Ascending aorta (tissue), 2 donors: ENCODE results near the gene YOD1. TPM values are rescaled to one million over a fixed set of nuclear protein-coding genes. Genes with fewer than 3 reads are reported as not detected.

Experiments used
- DNase-seq, 2 donors: peaks; one replicate each; pipeline ENCODE4 v3.0.0-alpha.2; 2019; ENCODE audit warnings: low spot score in 2 of 2
- H3K27ac ChIP-seq, 2 donors: fragments of 200-600 bp; sonication (generic); one replicate each; pipeline ENCODE4 v1.5.1; 2016 to 2017; ENCODE audit warnings: mild to moderate bottlenecking in 1 of 2
- H3K27me3 ChIP-seq: fragments of 200-600 bp; sonication (generic); one replicate; pipeline ENCODE4 v1.5.1; 2017
- H3K36me3 ChIP-seq, 2 donors: fragments of 200-600 bp; sonication (generic); one replicate each; pipeline ENCODE4 v1.5.1; 2016
- H3K4me1 ChIP-seq, 2 donors: fragments of 200-600 bp; sonication (generic); one replicate each; pipeline ENCODE4 v1.5.1; 2016 to 2017; ENCODE audit warnings: mild to moderate bottlenecking in 1 of 2
- H3K4me3 ChIP-seq, 2 donors: fragments of 200-600 bp; sonication (generic); one replicate each; pipeline ENCODE4 v1.5.1; 2016 to 2017; ENCODE audit warnings: mild to moderate bottlenecking in 1 of 2
- H3K9me3 ChIP-seq, 2 donors: fragments of 200-600 bp; sonication (generic); one replicate each; pipeline ENCODE4 v1.5.1; 2016
- intact Hi-C: fragments of 100-400 bp; cut with DNase I; formaldehyde crosslinking; loops from one replicate; pipeline ENCODE4 v1.15.1; 2023
- total RNA-seq: library from RNA; depleted of rRNA; stranded (reverse); fragments of >200 nt; gene quantifications from one replicate; pipeline ENCODE4 v1.1.0, GENCODE V29; 2016
- TF ChIP-seq, protein P1 (sequence below), 3 experiments: fragments of 200-600 bp in 2 of 3; fragments of 450-650 bp in 1 of 3; sonication (generic) in 2 of 3; IDR thresholded peaks; one replicate each; pipeline ENCODE4 v1.5.1; 2016 to 2019; ENCODE audit warnings: antibody characterized with exemption in 3 of 3, mild to moderate bottlenecking in 1 of 3, moderate library complexity in 1 of 3

Gene YOD1
- total RNA-seq, 1 donor from 2014 or later = 4.0 TPM

DNA sequence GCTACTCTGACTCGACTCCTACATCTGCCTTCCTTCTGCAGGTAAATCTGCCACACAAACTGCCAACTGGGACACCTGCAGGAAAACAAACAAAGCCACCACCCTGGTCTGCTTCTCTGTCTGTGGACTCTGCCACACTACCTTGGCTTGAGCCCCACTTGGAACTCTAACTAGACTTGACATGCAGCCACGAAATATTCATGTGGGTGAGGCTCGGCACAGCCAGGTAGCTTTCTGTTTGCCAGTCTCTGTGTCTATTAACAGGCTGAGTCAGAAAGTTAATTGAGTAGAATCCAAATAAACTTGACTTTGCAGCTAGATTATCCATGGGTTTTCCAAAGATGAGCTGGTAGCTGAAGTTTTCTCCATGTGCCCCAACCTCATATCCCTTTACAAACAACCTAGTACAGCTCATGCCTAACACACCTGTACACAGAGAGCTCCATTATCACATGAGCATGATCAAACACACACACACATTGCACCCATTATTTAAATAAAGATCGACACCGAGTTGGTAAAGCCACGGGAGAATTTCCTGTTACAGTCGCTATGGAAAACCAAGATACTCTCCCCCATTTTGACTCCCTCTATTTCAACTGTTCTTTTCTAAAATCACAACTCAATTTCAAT lies 19.3 kb downstream of the YOD1 start:
- H3K4me3 ChIP-seq = no peak overlapping the region
- intact Hi-C loops = no loop called here
- TF ChIP-seq, protein P1, sequence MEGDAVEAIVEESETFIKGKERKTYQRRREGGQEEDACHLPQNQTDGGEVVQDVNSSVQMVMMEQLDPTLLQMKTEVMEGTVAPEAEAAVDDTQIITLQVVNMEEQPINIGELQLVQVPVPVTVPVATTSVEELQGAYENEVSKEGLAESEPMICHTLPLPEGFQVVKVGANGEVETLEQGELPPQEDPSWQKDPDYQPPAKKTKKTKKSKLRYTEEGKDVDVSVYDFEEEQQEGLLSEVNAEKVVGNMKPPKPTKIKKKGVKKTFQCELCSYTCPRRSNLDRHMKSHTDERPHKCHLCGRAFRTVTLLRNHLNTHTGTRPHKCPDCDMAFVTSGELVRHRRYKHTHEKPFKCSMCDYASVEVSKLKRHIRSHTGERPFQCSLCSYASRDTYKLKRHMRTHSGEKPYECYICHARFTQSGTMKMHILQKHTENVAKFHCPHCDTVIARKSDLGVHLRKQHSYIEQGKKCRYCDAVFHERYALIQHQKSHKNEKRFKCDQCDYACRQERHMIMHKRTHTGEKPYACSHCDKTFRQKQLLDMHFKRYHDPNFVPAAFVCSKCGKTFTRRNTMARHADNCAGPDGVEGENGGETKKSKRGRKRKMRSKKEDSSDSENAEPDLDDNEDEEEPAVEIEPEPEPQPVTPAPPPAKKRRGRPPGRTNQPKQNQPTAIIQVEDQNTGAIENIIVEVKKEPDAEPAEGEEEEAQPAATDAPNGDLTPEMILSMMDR (IDR thresholded peaks at IDR 0.05) = no peak
- H3K4me1 ChIP-seq = no peaks in the 10 kb centered on the region
- no peaks in the 10 kb centered on the region for H3K36me3 ChIP-seq
- no peaks in the 10 kb centered on the region for H3K27me3 ChIP-seq
- DNase-seq = no peak
- H3K27ac ChIP-seq = no peak overlapping the region
- H3K9me3 ChIP-seq = no peaks in the 10 kb centered on the region

DNA sequence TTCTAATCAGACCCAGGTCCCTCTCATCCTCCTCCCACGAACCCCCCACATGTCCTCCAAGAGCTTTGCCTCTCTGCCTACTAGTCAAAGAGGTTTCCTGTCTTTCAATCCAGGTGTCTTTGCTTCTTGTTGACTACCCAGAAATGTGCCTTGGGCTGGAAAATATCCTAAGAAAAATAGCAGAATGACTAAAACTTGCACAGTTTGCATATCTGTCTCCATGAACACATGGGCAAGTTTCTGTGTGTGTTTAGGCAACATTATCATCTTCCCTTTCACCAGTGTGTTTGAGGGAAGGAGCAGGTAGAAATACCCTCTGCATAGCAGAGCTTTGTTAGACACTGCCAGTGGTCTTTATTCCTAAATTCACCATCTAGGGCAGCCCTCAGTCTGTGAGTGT lies 20.0 kb downstream of the YOD1 start:
- Histone ChIP-seq H3K27ac (no peak overlapping the region), H3K4me3 (no peak overlapping the region)
- no peak for DNase-seq

DNA sequence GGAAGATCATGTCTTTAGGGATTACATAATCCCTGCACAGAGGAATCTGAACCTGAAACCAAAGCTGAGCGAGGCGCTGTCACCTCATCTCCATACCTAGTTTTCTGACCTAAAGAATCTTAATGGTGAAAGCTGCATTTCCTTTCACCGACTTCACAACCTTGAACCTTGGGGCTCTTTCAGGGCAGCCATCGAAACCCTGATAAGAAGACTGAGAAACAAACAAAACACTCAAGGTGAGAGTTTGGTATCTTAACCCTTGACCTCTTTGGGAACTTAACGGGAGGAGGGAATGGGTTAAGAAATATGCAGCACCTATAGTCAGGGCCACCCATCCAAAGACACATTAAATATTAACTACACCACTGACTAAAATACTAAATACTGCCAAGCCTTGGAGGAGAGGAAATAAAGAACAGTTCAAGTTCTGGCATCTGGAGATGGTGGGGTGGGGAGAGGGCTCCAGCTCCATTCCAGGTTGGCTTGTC lies 20.4 kb downstream of the YOD1 start:
- Histone ChIP-seq H3K4me1 (peaks cover 1 to 5% of the 10 kb centered on the region in 2 donors), H3K36me3 (no peaks in the 10 kb centered on the region), H3K27me3 (no peaks in the 10 kb centered on the region), H3K27ac (no peak overlapping the region), H3K4me3 (no peak overlapping the region), H3K9me3 (no peaks in the 10 kb centered on the region)
- intact Hi-C loops = no loop called here
- no peak for DNase-seq
- TF ChIP-seq, protein P1 (IDR thresholded peaks at IDR 0.05) = no peak

More for the DNA sequence above, 20.0 kb downstream of the YOD1 start:
- intact Hi-C loops = no loop called here
- Histone ChIP-seq H3K9me3 (no peaks in the 10 kb centered on the region), H3K27me3 (no peaks in the 10 kb centered on the region), H3K4me1 (peaks cover 0 to under 1% of the 10 kb centered on the region in 2 donors), H3K36me3 (no peaks in the 10 kb centered on the region)
- TF ChIP-seq, protein P1 (IDR thresholded peaks at IDR 0.05) = no peak

DNA sequence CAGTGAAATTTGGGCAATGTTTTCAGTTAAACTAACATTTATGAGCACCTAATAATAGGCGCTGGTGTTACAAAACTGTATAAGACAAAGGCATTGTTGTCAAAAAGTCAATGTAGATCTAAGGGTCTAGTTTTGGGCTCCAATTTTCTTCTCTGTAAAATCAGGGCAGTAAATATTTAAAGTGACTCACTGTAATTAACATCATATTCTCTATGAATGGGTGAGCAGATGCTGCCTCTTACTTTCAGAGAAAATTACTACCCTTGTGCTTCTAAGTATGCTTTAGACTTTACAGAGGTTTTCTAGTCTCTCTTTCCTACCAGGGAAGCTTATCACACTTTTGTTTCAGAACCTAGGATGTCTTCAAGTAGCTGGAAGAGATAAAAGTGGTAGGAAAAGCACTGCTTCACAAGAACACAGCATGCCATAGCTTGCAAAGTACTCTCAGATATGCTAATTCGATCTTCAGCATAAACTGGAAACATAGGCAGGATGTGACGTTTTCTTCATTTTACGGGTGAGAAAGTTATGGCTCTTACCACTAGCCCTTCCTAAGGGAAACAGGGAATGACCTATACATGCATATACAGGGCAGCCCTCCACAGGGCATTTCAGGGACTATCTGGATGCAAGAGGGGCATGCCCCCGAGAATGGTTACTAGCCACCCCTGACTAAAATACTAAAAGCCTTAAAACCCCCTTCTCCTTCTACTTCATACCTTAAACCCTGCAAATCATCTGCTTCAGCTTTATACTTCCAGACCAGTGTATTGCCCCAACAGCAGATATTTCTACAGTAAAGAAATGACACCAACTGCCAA lies 21.1 kb downstream of the YOD1 start:
- H3K36me3 ChIP-seq = no peaks in the 10 kb centered on the region
- DNase-seq = no peak
- intact Hi-C loops = no loop called here
- TF ChIP-seq, protein P1 (IDR thresholded peaks at IDR 0.05) = no peak
- H3K4me1 ChIP-seq = peaks cover 6 to 11% of the 10 kb centered on the region in 2 donors
- no peak overlapping the region for H3K4me3 ChIP-seq
- H3K27ac ChIP-seq = no peak overlapping the region
- no peaks in the 10 kb centered on the region for H3K9me3 ChIP-seq
- no peaks in the 10 kb centered on the region for H3K27me3 ChIP-seq

DNA sequence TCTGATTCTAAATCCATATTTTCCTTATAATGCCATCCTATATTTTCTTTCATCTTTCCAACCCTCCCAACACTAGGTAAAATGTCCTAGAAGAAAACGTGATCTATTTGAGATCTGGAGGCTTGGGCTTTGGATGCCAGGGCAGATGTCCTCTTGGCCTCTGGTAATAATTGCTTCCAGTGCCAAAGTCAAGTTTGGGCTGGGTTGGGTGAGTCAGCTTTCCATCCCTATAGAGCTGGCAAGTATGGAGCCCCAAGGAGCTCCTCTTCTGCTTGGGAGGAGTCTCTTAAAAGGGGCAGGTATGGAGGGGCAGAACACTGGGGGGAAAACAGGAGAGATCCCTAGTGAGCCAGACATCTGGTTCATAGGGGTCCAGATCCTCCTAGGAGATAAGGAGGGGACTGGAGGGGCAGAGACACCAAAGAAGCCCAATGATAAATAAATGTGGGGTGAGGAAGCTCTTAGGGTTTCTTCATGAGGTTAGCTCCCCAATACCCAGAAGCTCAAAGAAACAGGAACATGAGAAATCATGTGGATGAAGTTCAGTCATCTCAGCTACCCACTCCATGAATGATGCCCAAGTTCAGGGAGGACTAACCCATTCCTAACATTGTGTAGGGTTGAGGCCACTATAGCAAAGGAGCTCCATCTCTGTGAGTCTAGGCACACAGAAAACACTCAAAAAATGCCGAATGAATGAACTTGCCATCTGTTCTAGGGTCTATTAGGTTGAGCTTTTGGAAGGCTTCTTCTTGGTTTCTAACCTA lies 21.9 kb downstream of the YOD1 start:
- TF ChIP-seq, protein P1 (IDR thresholded peaks at IDR 0.05) = no peak
- H3K4me3 ChIP-seq = no peak overlapping the region
- no peaks in the 10 kb centered on the region for H3K27me3 ChIP-seq
- DNase-seq = no peak
- peaks cover 9 to 20% of the 10 kb centered on the region in 2 donors for H3K4me1 ChIP-seq
- intact Hi-C loops = no loop called here
- H3K27ac ChIP-seq = no peak overlapping the region
- H3K36me3 ChIP-seq = no peaks in the 10 kb centered on the region
- H3K9me3 ChIP-seq = no peaks in the 10 kb centered on the region
